GM15510 (cell line): ENCODE results near the gene OSBPL6.

ENCODE experiments used
- POLR2A ChIP-seq: IDR thresholded peaks from 3 replicates; pipeline ENCODE4 v1.6.1; 2011; ENCODE audit warnings: borderline replicate concordance; ENCODE audit not compliant: insufficient read length; ENCODE audit errors: extremely low read depth

OSBPL6 gene

DNA sequence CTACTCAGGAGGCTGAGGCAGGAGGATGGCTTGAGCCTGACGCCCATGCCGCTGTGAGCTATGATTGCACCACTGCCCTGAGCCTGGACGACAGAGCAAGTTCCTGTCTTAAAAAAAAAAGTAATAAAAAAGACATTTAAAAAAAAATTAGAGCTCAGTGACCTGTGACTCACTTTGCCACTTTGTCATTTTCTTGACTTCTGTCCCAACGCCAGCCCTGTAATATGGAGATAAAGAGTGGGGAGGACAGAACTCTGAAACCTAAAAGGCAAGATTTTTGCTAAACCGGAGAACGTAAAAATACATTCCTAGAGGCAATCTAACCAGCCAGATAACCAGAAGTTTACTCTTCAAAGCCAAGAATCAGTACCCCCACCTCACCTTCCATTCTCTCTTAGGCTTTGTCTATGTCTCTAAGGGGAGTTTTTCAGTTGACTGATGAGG lies 207.7 kb downstream of the OSBPL6 start:
- TF ChIP-seq POLR2A: no peak

DNA sequence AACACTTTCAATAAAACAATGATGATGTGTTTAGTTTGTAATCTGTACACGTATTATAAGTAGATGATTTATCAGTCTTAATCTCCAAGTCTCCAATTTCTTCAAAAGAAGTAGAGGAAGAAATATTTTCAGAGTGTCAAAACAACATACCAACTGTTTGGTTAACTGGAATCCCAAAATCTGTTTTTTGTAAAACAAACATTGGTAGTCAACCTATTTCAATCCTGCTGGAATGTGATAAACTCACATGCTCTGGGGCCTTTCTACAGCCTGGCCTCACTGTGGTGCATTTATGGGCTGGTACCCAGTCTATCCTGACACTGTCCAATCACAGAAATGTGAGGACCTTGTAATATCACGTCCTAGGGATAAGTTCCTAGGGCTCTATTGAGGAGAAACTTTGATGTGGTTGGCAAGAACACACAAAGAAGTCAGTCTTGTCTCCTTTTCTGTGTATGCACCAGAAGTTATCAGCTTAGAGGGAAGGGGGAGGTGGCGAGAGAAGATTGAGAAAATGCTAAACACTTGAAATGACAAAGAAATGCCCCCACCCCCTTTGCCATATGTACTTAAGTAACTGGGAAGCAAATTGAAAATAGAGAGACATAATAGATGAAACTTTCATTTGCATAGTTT lies 209.5 kb downstream of the OSBPL6 start:
- TF ChIP-seq POLR2A: no peak

GRCh38 chr2:178404368-178404767 lies 210.1 kb downstream of the OSBPL6 start:
- peak; percentile 31 for TF ChIP-seq POLR2A

DNA sequence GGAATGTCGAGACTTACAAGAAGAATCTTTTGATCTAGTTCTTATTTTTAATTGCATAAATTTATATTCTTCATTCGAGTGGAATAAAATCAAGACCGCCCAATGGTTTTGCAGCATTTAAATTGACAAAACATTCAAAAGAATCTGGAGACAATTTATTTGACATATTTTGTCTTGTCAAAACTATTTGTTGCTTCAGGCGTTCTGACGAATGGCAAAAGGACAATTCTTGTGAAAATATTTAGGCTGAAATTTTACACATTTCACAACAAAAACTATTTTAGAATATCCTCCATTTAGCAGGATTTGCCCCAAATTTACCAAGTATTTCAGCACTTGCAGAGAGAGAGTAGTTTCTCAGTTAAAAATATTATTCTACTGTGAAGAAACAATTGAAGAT lies 214.9 kb downstream of the OSBPL6 start:
- no peak for TF ChIP-seq POLR2A

DNA sequence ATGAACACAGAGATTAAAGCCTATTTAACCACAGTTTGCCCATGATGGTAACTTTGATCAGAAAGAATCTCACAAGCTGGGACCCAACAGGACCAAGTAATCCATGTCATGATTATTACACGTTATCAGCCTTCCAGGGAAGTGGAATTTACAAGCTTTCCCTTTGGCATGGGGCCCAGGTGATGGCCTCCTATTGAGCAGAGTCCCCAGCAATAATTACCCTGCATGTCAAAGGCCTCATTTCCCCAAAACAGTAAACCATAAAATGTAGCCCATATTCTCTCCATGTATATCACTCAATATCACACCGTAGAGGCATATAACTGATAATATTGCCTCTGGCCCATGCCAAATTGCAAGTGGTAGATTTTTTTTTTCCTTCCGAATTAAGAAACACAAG lies 217.7 kb downstream of the OSBPL6 start:
- TF ChIP-seq POLR2A: no peak

- peak; percentile 59 for TF ChIP-seq POLR2A
Measured at GRCh38 chr2:178413472-178414265, 219.4 kb downstream of the OSBPL6 start.

DNA sequence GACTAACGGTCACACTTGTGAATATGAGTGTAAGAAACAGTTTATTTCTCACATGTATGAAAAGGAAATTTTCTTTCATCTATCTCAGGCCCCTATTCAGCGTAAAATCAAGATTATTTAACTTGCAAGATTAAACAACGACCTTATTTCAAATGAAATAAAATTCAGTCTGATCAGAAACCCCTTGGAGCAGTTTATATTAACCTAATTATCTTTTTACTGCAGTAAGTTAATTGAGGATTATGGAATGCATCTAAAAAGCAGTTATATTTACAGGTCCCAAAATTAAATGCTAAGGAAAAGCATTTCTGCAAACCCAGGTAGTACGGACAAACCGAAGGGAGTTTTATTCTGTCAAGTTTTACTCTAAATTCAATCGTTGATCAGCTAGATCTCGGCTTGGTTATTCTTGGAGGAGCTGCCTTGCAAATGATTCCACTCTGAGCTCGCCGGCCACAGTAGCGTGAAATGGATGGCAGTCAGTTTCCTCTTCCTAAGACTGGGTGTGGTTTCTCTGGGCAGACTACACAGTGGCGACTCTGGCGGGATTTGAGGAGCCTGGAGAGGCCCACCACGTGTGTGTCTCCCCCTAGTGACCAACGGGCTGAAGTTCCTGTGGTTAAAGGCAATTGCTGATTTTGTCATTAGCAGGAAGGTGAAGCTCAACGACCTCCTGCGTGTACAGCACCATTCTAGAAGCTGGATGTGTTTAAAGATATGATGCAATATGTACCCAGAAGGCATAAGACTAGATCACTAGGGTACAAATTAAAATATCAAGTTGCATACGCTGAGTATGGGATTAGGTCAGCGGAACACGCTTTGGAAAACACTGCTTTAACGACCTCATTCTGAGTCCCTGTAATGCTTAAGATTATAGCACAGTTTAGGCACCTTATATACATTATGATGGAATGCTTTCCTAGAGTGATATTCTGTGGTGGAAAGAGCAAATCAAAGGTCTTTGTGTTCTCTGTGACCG lies 220.2 kb downstream of the OSBPL6 start:
- TF ChIP-seq POLR2A: peak; percentile 60

- TF ChIP-seq POLR2A: no peak
Measured at GRCh38 chr2:178415979-178416378, 221.7 kb downstream of the OSBPL6 start.

- TF ChIP-seq POLR2A: no peak
Measured at GRCh38 chr2:178417916-178418315, 223.6 kb downstream of the OSBPL6 start.

DNA sequence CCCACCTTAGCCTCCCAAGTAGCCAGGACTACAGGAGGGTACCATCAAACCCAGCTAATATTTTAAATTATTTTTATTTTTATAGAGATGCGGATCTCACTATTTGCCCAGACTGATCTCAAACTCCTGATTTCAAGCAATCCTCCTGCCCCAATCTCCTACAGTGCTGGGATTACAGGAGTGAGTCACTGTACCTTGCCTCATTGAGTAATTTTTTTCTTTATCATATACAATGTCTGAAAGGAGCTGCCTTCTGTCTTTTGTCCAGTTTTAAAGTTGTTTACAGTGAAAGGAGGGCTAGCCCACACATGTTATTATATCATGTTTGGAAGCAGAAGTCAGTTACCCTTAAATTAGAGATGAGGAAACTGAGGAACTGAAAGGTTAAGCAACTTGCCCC lies 224.1 kb downstream of the OSBPL6 start:
- TF ChIP-seq POLR2A: no peak

- no peak for TF ChIP-seq POLR2A
Measured at GRCh38 chr2:178419123-178419522, 224.8 kb downstream of the OSBPL6 start.

GRCh38 chr2:178420463-178420999 lies 226.2 kb downstream of the OSBPL6 start:
- TF ChIP-seq POLR2A: no peak

DNA sequence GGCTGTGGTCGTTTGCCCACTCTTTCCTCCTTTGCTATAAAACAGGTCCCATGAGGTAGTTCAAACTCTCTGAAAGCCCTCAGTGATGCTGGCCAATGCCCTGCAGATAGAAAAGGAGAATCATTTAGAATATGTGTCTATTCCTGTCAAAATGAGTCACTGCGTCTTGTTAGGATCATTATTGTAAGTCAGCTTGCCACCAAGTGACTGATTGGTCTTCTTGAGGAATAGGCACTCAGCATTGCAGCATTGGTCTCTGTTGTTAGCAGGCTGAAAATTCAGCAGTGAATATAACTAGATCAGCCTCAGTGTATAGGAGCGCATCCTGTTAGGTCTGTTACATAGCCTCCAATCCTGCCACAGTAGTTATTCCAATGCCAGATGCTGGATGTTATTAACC lies 227.8 kb downstream of the OSBPL6 start:
- no peak for TF ChIP-seq POLR2A

DNA sequence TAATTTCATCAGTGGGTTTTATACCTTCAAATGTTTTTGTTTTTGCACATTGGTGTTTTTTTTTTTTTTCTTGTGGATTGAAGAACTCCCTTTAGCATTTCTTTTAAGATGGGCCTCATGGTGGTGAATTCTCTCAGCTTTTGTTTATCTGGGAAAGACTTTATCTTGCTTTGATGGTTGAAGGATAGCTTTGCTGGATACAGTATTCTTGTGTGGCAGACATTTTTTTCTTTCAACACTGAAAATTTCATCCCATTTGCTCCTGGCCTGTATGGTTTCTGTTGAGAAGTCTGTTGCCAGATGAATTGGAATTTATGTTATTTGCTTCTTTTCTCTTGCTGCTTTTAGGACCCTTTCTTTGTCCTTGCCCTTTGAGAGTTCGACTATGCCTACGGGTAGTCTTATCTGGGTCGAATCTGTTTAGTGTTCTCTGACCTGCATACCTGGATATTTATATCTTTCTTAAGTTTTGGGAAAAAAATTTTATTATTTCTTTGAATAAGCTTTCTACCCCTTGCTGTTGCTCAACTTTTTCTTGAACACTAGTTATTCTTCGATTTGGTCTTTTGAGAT lies 231.0 kb downstream of the OSBPL6 start:
- no peak for TF ChIP-seq POLR2A
